Pons (tissue), 1 donor: ENCODE results near the gene CLK2.
A peak's percentile ranks its signal among the peaks of the same experiment; 100 is the strongest.

Experiments used
- DNase-seq: peaks from one replicate; pipeline ENCODE4 v3.0.0-alpha.2; 2016; ENCODE audit warnings: low spot score

CLK2 gene

DNA sequence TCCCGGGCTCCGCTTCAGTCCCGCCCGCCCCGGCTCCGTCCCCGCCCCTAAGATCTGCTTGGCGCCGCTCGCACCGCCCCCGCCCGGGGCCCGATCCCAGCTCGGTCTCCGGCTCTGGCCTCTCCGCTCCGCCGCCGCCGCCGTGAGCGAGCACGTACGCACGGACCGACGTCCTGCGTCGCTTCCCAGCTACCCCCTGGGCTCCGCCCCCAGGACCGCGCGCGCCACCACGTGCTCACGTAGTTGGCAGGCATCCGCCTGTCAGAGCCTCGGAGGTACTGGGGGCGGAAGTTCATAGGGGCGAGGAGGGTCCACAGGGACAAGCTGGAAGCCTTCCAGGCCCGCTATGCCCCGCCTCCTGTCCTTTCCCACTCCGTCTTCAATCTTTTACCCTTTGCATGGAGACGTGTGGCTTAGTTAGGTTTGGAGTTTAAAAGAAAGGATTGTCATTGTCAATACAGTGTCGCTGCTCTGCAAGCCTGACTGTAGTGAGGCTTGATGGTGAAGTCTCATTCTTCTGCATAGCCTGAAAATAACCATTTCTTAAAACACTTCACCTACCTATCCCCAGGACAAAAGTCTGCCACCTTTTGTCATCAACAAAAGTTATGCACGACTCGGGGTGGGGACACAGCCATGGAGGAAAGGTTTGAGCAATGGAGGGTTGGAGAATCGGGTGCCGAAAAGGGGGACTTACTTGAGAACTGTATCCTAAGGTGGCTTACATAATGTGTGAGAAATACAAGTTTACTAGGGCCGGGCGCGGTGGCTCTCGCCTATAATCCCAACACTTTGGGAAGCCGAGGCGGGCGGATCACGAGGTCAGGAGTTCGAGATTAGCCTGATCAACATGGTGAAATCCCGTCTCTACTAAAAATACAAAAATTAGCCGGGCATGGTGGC, at the start of gene CLK2:
CLK2 (minus strand) TSS at position 162 of the 903 bp plus-strand sequence. CDS start 2,527 bp downstream, outside the sequence.
- peak; percentile 88 for DNase-seq

DNA sequence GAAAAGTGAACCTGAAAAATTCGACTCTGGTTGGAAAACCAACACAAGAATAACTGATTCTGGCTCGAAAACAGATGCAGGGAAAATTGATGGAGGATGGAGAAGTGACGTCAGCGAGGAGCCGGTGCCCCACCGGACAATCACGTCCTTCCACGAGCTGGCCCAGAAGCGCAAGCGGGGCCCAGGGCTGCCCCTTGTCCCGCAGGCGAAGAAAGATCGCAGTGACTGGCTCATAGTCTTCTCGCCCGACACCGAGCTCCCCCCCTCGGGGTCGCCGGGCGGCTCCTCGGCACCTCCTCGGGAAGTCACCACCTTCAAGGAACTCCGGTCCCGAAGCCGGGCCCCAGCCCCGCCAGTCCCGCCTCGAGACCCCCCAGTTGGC, 49.3 kb upstream of the CLK2 start:
- DNase-seq: no peak

- DNase-seq: no peak
Measured at GRCh38 chr1:155321639-155322503, 48.6 kb upstream of the CLK2 start.

DNA sequence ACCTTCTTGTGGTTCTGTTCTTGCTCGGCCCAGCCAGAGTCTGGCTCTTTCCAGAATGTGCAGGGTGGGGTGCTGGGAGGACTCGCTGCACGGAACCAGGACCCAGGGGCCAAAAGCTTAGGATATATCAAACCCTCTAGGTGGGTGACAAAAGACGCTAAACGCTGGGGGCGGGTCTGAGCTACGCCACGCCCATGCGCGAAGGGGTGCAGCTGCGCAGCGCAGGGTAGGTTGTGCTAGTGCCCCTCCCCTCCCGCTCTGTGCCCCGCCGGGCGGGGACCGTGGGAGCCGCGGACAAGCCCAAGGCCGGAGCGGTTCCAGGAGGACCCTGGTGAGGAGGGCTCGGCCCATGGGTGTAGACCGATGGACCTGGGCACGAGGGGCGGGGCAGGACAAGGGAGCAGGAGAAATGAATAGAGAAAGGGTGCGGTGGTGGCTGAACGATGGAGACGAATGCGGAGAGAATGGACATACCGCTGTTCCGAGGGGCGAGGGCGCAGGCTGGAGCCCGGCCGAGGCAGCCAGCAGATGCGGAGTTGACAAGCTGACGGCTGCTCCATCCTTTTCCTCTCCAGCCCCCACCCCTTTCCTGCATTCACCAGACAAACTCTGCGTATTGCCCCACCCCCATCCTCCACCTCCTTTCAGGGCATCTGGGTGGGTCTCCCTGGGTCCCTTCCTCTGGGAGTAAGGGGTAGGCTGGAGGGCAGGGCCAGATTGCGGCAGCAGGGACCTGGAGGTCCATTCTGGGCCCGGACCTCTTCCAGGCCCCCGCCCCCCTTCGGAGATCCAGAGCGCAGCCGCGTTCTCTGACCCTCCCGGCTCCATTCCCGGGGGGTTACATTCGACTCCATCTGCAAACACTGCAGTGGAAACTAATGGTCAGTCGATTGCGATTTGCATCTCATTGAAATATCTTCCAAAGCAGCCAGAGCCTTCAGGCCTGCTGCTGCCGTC, 47.6 kb upstream of the CLK2 start, which contains the start of gene RUSC1:
RUSC1 (plus strand) TSS at position 234 of the 957 bp plus-strand sequence. CDS start 880 bp downstream, outside the sequence.
- DNase-seq: peak; percentile 58

- no peak for DNase-seq
Measured at GRCh38 chr1:155320252-155320651, 46.9 kb upstream of the CLK2 start.

DNA sequence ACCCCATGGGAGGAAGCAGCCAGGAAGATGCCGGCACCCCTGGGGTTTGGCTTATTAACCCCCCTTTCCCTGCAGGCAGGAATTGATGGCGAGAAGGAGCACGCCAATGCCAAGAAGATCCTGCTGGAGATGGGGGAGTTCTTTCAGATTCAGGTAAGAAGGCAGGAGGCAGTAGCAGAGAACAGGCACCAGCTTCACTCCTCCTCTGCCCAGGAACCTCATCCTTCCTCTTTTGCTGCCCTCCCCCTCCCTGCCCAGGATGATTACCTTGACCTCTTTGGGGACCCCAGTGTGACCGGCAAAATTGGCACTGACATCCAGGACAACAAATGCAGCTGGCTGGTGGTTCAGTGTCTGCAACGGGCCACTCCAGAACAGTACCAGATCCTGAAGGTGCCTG, 46.2 kb upstream of the CLK2 start:
- no peak for DNase-seq

GRCh38 chr1:155318082-155318481, 44.8 kb upstream of the CLK2 start:
- no peak for DNase-seq

DNA sequence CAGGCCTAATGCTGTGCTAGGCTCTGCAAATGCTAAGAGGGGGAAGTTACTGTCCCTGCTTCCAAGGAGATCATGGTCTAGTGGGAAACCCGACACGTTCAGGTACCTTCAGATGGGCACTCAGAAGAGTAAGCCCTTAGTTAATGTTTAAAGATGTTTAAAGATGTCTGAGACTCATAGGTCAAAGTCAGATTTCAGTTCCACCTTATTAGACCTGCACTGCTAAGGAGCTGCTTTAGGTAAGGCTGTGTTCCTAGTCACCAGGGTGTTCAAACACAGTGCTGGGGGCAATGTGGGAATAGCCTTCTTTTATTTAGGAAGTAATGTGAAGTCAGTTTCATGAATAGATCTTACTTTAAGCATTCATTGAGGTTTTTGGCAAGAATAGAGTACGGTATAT, 43.6 kb upstream of the CLK2 start:
- DNase-seq: no peak

DNA sequence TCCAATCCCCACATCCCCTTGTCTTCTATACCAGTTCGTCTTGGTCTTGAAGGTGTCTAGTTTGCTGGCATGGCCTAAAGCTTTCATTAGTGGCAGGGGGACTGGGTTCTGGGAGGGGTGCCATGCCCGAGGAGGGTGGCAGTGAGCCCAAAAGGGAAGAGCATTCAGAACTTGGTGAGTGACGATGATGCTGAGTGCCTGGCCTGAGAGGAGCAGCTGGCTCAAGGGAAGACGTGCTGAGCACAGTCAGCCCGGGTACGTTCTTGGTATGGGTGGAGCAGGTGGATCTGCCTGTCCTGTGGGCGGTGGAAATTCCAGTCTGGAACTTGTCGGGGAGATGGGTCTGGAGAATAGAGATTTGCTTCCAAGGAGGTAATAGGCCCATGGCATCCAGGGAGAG, 40.0 kb upstream of the CLK2 start:
- no peak for DNase-seq

DNA sequence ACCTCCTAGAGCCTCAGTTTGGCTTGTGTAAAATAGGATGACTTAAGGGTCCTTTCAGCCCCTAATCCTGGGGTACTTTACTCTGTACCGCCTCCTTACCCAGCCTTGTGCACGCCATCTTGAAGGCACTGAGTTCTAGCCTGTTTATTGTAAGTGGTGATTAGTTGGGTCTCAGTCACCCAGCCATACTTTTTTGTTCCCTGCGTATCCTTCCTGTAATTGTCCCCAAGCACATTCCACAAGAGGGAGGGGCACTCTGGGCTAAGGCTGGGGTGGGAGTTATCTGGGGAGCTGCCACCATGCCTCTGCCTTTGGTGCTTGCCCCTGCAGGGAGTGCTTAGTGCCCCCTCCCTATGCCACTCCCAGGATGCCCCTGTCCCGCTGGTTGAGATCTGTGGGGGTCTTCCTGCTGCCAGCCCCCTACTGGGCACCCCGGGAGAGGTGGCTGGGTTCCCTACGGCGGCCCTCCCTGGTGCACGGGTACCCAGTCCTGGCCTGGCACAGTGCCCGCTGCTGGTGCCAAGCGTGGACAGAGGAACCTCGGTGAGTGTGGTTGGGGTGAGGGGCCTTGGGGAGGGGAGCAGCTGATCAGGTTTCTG, 36.2 kb upstream of the CLK2 start:
- DNase-seq: no peak

- peak; percentile 99 for DNase-seq
Measured at GRCh38 chr1:155308493-155309422, 35.5 kb upstream of the CLK2 start, which contains the start of gene FDPS. TSS of gene FDPS (plus strand) at chr1:155308866. CDS start at chr1:155309790, 924 bp downstream.

DNA sequence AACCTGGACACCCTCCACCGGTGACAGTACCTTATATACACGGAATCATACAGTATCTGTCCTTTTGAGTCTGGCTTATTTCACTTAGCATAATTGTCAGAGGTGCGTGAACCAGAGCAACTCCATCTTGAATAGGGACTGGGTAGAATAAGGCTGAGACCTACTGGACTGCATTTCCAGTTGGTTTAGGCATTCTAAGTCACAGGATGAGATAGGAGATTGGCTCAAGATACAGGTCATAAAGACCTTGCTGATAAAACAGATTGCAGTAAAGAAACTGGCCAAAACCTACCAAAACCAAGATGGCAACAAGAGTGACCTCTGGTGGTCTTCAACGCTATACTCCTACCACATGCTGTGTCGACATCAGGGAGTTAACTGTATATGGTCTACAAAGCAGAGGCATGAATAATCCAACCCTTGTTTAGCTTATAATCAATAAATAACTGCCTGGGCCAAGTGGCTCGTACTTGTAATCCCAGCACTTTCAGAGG, 34.0 kb upstream of the CLK2 start:
- DNase-seq: peak; percentile 55

DNA sequence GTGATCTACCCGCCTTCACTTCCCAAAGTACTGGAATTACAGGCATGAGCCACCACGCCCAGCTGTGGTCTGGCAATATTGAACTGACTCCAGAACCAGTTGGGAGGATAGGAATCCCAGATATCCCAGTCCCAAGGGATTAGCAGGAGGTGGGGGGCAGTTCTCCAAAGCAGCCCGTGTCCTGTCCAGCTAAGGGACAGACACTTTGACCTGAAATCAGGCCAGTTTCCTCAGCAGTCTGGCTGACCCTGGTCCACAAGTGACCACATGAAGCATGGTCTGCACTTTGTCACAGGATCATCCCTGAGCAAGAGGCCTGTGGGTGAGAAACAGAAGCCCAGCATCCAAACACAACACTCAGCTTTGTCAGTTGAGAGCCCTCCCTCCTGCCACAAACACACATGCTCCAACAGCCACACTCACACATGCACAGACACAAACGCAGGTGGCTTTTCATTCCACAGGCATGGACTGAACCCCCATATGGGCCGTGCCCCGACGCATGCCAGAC, 32.6 kb upstream of the CLK2 start:
- no peak for DNase-seq

- DNase-seq: no peak
Measured at GRCh38 chr1:155304558-155305063, 31.3 kb upstream of the CLK2 start.

DNA sequence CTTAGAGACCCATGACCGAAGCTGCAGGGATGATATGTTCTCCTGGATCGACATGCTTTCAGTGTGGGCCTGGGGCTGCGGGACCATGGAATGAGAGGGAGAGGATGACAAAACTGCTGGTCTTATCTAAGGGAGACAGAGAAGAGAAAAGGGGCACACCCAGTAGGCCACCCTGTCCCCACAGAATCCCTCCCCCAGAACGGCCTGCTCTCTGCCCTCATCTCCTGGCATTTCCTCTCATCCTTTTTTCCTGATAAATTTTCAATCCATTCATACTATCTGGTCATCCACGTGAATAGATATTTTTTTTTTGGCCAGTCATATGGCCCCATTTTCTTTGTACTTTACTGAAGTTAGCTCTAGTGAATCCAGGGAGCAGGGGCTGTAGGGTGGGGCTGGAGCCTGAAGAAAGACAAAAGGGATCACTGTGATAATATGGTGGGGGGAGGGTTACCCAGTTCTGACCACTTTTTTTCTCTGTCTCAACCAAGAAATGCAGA, 28.1 kb upstream of the CLK2 start, which contains the start of gene PKLR:
PKLR (minus strand) TSS at position 97 of the 500 bp plus-strand sequence; CDS start at position 54, 43 bp downstream.
- no peak for DNase-seq

DNA sequence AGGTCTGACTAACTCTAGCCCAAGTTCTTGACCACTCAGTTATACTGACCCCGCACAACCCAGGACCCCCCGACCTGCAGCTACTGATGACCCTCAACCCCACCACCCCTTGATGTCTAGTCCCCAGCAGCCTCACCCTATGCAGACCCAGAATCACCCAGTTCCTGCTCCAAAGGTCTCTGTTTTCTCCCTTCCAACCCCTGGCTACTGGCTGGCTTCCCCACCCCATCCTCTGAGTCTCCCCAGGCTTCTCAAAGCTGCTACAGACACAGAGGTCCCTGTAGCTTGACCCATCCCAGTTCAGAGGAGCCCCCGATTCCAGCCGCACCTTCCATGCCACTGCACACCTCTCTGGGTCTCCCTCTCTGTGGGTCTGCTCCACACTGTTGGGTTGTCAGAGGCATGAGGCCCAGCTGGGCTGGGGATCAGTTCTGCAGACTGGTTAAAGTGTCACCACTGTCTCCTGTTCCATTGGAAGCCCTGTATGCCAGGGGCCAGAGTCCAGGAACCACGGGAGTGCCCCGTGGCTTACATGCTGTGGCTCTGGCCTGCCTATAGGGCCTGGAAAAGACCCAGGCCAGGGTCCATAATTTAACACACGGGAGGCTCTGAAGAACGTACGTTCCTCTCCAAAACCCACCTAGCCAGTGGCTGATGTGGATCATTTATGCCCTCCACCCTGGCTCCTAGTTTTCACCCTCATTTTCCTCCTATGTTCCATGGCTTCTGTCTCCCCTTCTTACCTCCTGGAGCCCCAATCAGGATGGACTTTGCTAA, 27.4 kb upstream of the CLK2 start:
- no peak for DNase-seq

DNA sequence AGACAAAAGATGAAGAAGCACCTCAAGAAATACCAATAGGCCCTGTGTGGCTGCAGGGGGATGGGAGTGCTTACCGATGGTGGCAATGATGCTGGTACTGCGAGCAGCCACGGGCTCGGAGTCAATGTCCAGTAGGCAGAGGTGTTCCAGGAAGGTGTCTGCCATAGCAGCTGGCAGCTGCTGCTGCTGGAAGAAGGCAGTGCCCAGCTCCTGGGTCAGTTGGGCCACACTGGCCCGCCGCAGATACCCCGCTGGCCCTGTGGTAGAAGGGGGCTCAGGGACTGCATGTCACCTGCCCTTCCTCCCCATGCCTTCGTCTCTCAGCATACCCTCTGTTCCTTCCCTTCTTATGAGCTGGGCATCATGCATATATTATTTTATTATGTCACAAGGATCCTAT, 26.7 kb upstream of the CLK2 start:
- DNase-seq: no peak

DNA sequence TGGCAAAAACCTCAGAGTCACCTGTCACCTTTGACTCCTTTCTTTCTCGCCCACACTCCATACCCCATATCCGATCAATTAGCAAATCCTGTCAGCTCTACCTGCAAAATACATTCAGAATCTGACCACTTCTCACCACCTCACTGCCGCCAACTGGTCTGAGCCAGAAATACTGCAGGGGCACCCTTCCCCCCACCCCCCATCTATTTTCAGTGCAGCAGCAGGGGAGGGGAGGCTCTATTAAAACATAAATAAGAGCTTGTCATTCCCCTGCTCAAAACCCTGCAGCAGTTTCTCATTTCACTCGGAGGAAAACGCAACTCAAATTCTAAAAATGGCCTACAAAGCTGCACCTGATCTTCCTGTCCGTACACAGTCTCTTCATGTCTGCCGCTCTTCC, 24.1 kb upstream of the CLK2 start:
- no peak for DNase-seq
